ACC112 (cell line): ENCODE results near the gene TMC4.
"Not testable (repeated sequence)": the region's sequence is repeated elsewhere in the genome, so short reads cannot be mapped to it uniquely, and the experiment has no call there.

Experiments
- H2AFZ ChIP-seq: fragments of 200-600 bp; sonication (generic); one replicate; pipeline ENCODE4 v1.6.0; 2017; ENCODE audit warnings: antibody characterized with exemption, low read length; ENCODE audit not compliant: unreplicated experiment
- H3K27ac ChIP-seq: fragments of 200-600 bp; sonication (generic); 2 replicates; pipeline ENCODE4 v1.5.1; 2014; ENCODE audit warnings: low read depth, mild to moderate bottlenecking, antibody characterized with exemption, low read length, moderate library complexity
- H3K27me3 ChIP-seq: fragments of 200-600 bp; sonication (generic); 2 replicates; pipeline ENCODE4 v1.6.1; 2014; ENCODE audit warnings: mild to moderate bottlenecking, antibody characterized with exemption, low read length, moderate library complexity, mixed read lengths; ENCODE audit not compliant: insufficient read depth
- H3K36me3 ChIP-seq: fragments of 200-600 bp; sonication (generic); 2 replicates; pipeline ENCODE4 v1.6.1; 2016; ENCODE audit warnings: mild to moderate bottlenecking, antibody characterized with exemption, low read length, moderate library complexity, mixed read lengths; ENCODE audit not compliant: insufficient read depth
- H3K4me1 ChIP-seq: fragments of 200-600 bp; sonication (generic); one replicate; pipeline ENCODE4 v1.6.1; 2016; ENCODE audit warnings: low read length, mixed read lengths; ENCODE audit not compliant: insufficient read depth, unreplicated experiment, control insufficient read depth
- H3K4me3 ChIP-seq: fragments of 200-600 bp; sonication (generic); 2 replicates; pipeline ENCODE4 v1.5.1; 2014; ENCODE audit warnings: mild to moderate bottlenecking, low read depth, low read length
- H3K79me2 ChIP-seq: fragments of 200-600 bp; sonication (generic); one replicate; pipeline ENCODE4 v1.6.0; 2016; ENCODE audit warnings: low read length; ENCODE audit not compliant: control insufficient read depth, unreplicated experiment, insufficient read depth

TMC4 gene

DNA sequence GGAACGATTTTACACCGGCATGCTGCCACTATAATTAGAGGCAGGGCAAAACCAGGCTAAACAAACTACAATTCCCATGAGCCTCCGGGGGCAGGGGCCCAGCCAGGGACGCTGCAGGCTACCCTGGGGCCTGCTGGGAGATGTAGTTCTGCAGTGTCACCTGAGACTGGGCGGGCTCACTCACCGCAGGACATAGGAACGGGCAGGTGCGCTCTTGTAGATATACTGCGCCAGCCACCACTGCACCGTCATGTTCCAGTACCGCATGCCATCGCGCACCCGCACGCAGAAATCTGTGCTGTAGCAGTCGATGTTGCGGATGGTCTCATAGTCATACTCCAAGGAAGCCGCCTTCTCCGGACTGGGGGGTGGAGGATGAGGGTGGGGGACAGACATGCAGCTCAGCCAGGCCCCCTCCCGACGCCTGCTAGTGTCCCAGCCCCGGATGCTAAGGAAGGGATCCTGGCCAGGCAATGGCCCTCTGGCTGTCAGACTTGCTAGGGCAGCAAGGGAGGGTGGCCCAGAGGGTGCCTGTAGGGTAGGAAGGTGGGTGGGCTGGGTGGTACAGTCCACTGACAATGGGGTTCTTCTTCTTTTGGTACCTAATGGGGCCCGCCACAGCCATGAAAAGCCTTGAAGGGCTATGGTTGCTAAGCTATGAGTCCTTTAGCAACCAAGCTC lies 5.8 kb upstream of the TMC4 start:
- Histone ChIP-seq H3K36me3 (0 out of 2 replicates have a peak, but pooled peaks cover 5% of the 10 kb centered on the region), H2AFZ (no peak overlapping the region), H3K4me1 (no peaks in the 10 kb centered on the region), H3K27me3 (no peaks in the 10 kb centered on the region), H3K27ac (no peak overlapping the region), H3K4me3 (no peak overlapping the region), H3K79me2 (no peaks in the 10 kb centered on the region)

GRCh38 chr19:54173951-54174834 lies 1.2 kb upstream of the TMC4 start:
- H2AFZ ChIP-seq = no peak overlapping the region
- no peaks in the 10 kb centered on the region for H3K27me3 ChIP-seq
- H3K79me2 ChIP-seq = no peaks in the 10 kb centered on the region
- peaks cover 3% of the 10 kb centered on the region for H3K4me1 ChIP-seq
- H3K36me3 ChIP-seq = no peaks in the 10 kb centered on the region
- no peak overlapping the region for H3K27ac ChIP-seq
- H3K4me3 ChIP-seq = no peak overlapping the region

DNA sequence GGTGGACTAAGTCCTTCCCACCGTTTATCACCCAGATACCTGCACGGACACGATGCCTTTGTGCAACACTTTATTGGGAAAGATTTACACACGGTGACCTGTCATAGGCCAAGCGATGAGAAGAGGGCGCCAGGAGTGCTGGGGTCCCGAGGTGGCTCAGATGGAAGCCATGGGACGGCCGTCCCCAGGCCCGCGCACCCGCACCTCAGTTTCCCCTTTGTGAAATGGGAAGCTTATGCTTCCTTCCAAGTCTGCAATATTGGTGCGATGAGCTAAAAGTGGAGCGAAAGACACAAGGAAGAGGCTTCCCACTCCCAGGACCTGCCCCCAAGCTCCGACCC lies 369 bp upstream of the TMC4 start:
- Histone ChIP-seq H3K4me1 (peaks cover 3% of the 10 kb centered on the region), H3K36me3 (no peaks in the 10 kb centered on the region), H3K4me3 (no peak overlapping the region), H3K27ac (no peak overlapping the region), H3K79me2 (no peaks in the 10 kb centered on the region), H3K27me3 (no peaks in the 10 kb centered on the region), H2AFZ (no peak overlapping the region)

DNA sequence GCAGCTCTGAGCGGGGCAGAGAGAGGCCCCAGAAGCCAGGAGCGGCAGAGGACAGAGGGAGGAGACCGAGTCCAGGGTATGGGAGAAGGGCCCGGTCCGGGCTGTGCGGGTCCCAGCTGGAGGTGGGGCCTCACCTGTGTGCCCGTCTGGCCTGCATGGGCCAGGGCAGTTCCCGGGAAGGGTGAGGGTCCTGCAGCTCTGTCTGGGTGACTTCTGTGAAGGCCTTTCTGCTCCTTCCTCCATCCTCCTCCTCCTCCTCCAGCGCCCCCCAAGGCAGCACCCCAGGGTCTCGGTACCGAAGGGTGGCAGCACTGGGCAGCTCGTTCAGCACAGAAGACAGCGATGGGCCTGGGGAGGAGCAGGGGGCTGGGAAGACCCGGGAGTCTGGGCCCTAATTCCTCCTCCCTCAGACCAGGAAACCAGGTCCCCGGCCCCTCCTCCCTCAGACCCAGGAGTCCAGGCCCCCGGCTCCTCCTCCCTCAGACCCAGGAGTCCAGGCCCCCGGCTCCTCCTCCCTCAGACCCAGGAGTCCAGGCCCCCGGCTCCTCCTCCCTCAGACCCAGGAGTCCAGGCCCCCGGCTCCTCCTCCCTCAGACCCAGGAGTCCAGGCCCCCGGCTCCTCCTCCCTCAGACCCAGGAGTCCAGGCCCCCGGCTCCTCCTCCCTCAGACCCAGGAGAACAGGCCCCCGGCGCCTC lies 1.1 kb downstream of the TMC4 start:
- not testable (repeated sequence) for H3K79me2 ChIP-seq, H3K4me1 ChIP-seq, H3K4me3 ChIP-seq, H3K27me3 ChIP-seq, H3K27ac ChIP-seq, H3K36me3 ChIP-seq, H2AFZ ChIP-seq

GRCh38 chr19:54169149-54169740 lies 3.7 kb downstream of the TMC4 start:
- no peak overlapping the region for H3K27ac ChIP-seq
- H3K4me1 ChIP-seq = peaks cover 3% of the 10 kb centered on the region
- H3K36me3 ChIP-seq = no peaks in the 10 kb centered on the region

DNA sequence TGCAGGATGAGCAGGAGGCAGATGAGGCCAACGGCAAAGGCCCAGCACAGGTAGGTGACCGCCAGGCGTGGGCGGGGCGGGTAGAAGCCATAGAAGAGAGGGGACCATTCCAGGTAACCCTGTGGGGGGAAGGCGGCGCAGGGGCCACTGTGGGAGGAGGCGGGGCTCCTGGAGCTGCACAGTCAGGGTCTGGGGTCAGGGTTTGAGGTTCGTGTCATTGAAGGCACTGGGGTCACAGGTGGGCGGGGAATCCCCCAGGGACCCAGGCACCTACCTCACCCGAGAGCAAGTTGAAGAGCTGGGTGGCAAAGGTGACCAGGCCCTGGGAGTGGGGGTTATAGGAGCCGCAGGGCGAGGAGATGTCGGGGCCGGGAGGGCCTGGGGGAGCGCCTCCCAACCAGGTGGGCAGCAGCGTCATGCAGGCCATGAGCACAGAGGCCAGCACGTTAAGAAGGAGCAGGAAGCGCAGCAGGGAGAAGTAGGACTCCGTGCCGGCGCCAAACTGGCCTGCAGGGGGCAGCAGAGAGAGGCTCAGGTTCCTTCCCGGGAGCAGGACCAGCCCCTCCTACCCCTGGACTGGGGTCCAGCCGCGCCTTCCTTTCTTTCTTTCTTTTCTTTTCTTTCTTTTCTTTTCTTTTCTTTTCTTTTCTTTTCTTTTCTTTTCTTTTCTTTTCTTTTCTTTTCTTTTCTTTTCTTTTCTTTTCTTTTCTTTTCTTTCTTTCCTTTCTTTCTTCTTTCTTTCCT lies 4.6 kb downstream of the TMC4 start:
- peaks cover 7% of the 10 kb centered on the region; the same call in 1 of the 2 replicates for H3K27me3 ChIP-seq
- no peaks in the 10 kb centered on the region for H3K36me3 ChIP-seq
- no peaks in the 10 kb centered on the region for H3K79me2 ChIP-seq
- peaks cover 3% of the 10 kb centered on the region for H3K4me1 ChIP-seq
- H3K4me3 ChIP-seq = no peak overlapping the region
- H2AFZ ChIP-seq = no peak overlapping the region
- H3K27ac ChIP-seq = no peak overlapping the region

More at GRCh38 chr19:54169149-54169740, 3.7 kb downstream of the TMC4 start:
- peaks cover 6% of the 10 kb centered on the region; the same call in 1 of the 2 replicates for H3K27me3 ChIP-seq
- no peak overlapping the region for H2AFZ ChIP-seq
- H3K4me3 ChIP-seq = no peak overlapping the region
- no peaks in the 10 kb centered on the region for H3K79me2 ChIP-seq

GRCh38 chr19:54165222-54165621 lies 7.7 kb downstream of the TMC4 start:
- no peak overlapping the region for H3K4me3 ChIP-seq
- no peaks in the 10 kb centered on the region for H3K36me3 ChIP-seq
- peaks cover 6% of the 10 kb centered on the region for H3K4me1 ChIP-seq
- H3K27me3 ChIP-seq = peaks cover 7% of the 10 kb centered on the region; the same call in 1 of the 2 replicates
- H3K27ac ChIP-seq = no peak overlapping the region
- H3K79me2 ChIP-seq = no peaks in the 10 kb centered on the region
- H2AFZ ChIP-seq = no peak overlapping the region

DNA sequence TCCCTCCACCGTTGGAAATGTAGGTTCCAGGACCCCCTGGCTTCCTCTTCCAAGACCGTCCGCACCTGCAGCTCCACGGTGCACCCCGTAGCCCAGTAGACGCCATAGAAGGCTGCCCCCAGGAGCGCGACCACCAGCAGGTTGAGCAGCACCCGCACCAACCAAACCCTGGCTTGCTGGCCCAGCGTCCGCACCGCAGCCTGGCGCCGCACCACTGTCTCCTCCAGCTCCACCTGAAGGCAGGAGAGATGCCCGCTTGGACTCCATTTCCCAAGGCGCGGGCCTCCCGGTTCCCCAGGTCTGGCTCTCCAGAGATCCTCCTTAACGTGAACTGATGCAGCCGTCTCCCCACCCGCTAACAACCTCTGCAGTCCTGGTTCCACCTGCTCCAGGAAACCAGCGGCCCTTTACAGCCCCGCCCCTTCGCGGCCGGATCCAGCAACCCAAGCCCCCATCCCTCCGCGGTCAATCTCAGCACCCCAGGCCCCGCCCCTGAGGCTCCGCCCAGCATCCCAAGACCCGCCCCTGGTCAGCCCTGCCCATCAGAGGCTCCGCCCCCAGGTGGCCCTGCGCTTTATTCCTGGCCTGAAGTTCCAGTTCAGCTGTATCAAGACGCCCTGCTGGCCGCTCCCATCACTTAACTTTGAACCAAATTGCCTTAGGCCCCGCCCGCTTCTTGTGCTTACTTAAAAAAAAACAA lies 8.4 kb downstream of the TMC4 start:
- Histone ChIP-seq H3K27me3 (peaks cover 7% of the 10 kb centered on the region; the same call in 1 of the 2 replicates), H3K36me3 (no peaks in the 10 kb centered on the region), H3K4me3 (no peak overlapping the region), H3K4me1 (peaks cover 6% of the 10 kb centered on the region), H2AFZ (no peak overlapping the region), H3K27ac (no peak overlapping the region), H3K79me2 (no peaks in the 10 kb centered on the region)

- H3K27me3 ChIP-seq = peaks cover 7% of the 10 kb centered on the region; the same call in 1 of the 2 replicates
- H3K27ac ChIP-seq = no peak overlapping the region
- no peak overlapping the region for H2AFZ ChIP-seq
- peaks cover 3% of the 10 kb centered on the region for H3K79me2 ChIP-seq
- no peaks in the 10 kb centered on the region for H3K36me3 ChIP-seq
- peaks cover 11% of the 10 kb centered on the region for H3K4me1 ChIP-seq
- H3K4me3 ChIP-seq = peak overlapping the region; percentile 58; the same call in 1 of the 2 replicates
Observed at GRCh38 chr19:54162884-54163283, 10.1 kb downstream of the TMC4 start.
